NOMO-1 treated with DMSO at 0.1 percent for 48 hours (cell line): ENCODE data around the gene EPS8L3.
"Not testable (repeated sequence)": the region's sequence is repeated elsewhere in the genome, so short reads cannot be mapped to it uniquely, and the experiment has no call there.

Experiments used
- DNase-seq: peaks from one replicate; lab custom pipeline; 2025; ENCODE audit not compliant: unreplicated experiment; lab: John Stamatoyannopoulos, UW

Gene EPS8L3

GRCh38 chr1:109781806-109782205 lies 18.1 kb upstream of the EPS8L3 start:
- DNase-seq, result no peak

GRCh38 chr1:109780982-109781381 lies 17.3 kb upstream of the EPS8L3 start:
- DNase-seq, result no peak

- no peak for DNase-seq
These were observed 14.4 kb upstream of the EPS8L3 start for GRCh38 chr1:109777980-109778625.

GRCh38 chr1:109777436-109777835 lies 13.7 kb upstream of the EPS8L3 start:
- DNase-seq, result no peak

- DNase-seq, result peak; percentile 72
These were observed 13.2 kb upstream of the EPS8L3 start for GRCh38 chr1:109776911-109777310.

GRCh38 chr1:109776206-109776835 lies 12.6 kb upstream of the EPS8L3 start:
- no peak for DNase-seq

GRCh38 chr1:109775398-109775797 lies 11.7 kb upstream of the EPS8L3 start:
- no peak for DNase-seq

GRCh38 chr1:109773900-109774485 lies 10.3 kb upstream of the EPS8L3 start:
- DNase-seq, result no peak

GRCh38 chr1:109773203-109773899 lies 9.6 kb upstream of the EPS8L3 start:
- DNase-seq, result peak; percentile 84

GRCh38 chr1:109772658-109773202 lies 9.0 kb upstream of the EPS8L3 start:
- no peak for DNase-seq

GRCh38 chr1:109771712-109772657 lies 8.3 kb upstream of the EPS8L3 start:
- no peak for DNase-seq

- no peak for DNase-seq
These were observed 6.8 kb upstream of the EPS8L3 start for GRCh38 chr1:109770331-109771095.

- DNase-seq, result no peak
These were observed 5.8 kb upstream of the EPS8L3 start for GRCh38 chr1:109769330-109770078.

GRCh38 chr1:109768820-109769219 lies 5.1 kb upstream of the EPS8L3 start:
- no peak for DNase-seq

GRCh38 chr1:109768335-109768650 lies 4.6 kb upstream of the EPS8L3 start:
- no peak for DNase-seq

- DNase-seq, result no peak
These were observed 4.1 kb upstream of the EPS8L3 start for GRCh38 chr1:109767637-109768334.

GRCh38 chr1:109766991-109767636 lies 3.4 kb upstream of the EPS8L3 start:
- not testable (repeated sequence) for DNase-seq
